GM19397 (cell line): ENCODE measurements around the gene CCDC15.
"Not testable (repeated sequence)": the region's sequence is repeated elsewhere in the genome, so short reads cannot be mapped to it uniquely, and the experiment has no call there.

Experiments used
- ATAC-seq: cut with Tn5 transposase; IDR thresholded peaks from one replicate; pipeline ENCODE4 v1.9.1; 2021; ENCODE audit warnings: mild to moderate bottlenecking, moderate library complexity; ENCODE audit not compliant: unreplicated experiment

The CCDC15 gene

GRCh38 chr11:124988063-124988462 is 34.1 kb downstream of the CCDC15 start:
- ATAC-seq, result no peak

- ATAC-seq, result no peak
Measured at GRCh38 chr11:125001079-125001778, 47.2 kb downstream of the CCDC15 start.

GRCh38 chr11:125001849-125002248 is 47.8 kb downstream of the CCDC15 start:
- ATAC-seq, result no peak

- no peak for ATAC-seq
Measured at GRCh38 chr11:125005491-125005890, 51.5 kb downstream of the CCDC15 start.

GRCh38 chr11:125016413-125016812 is 62.4 kb downstream of the CCDC15 start:
- ATAC-seq, result no peak

GRCh38 chr11:125020342-125020741 is 66.3 kb downstream of the CCDC15 start:
- ATAC-seq, result no peak

GRCh38 chr11:125022551-125022950 is 68.5 kb downstream of the CCDC15 start:
- ATAC-seq, result no peak

GRCh38 chr11:125025968-125026367 is 72.0 kb downstream of the CCDC15 start:
- ATAC-seq, result no peak

- ATAC-seq, result not testable (repeated sequence)
Measured at GRCh38 chr11:125029431-125029830, 75.4 kb downstream of the CCDC15 start.

GRCh38 chr11:125036933-125037332 is 82.9 kb downstream of the CCDC15 start:
- ATAC-seq, result no peak

GRCh38 chr11:125049164-125049792 is 95.3 kb downstream of the CCDC15 start:
- no peak for ATAC-seq

GRCh38 chr11:125052047-125052446 is 98.0 kb downstream of the CCDC15 start:
- no peak for ATAC-seq

- no peak for ATAC-seq
Measured at GRCh38 chr11:125053167-125053566, 99.2 kb downstream of the CCDC15 start.

GRCh38 chr11:125055107-125055715 is 101.2 kb downstream of the CCDC15 start:
- ATAC-seq, result no peak

GRCh38 chr11:125056111-125056510 is 102.1 kb downstream of the CCDC15 start:
- not testable (repeated sequence) for ATAC-seq

- ATAC-seq, result no peak
Measured at GRCh38 chr11:125056931-125057692, 103.1 kb downstream of the CCDC15 start.

GRCh38 chr11:125057693-125058016 is 103.7 kb downstream of the CCDC15 start:
- no peak for ATAC-seq

GRCh38 chr11:125061281-125061680 is 107.3 kb downstream of the CCDC15 start:
- no peak for ATAC-seq

GRCh38 chr11:125062218-125062930 is 108.4 kb downstream of the CCDC15 start:
- no peak for ATAC-seq

GRCh38 chr11:125062931-125063428 is 109.0 kb downstream of the CCDC15 start, which contains the start of gene SLC37A2:
Gene SLC37A2, plus strand, starts transcription at chr11:125063305. Its CDS starts 63 bp downstream, at chr11:125063368.
- peak; percentile 88 for ATAC-seq
